HCT116 (cell line): ENCODE data around the gene FTO. TPM values are rescaled to one million over a fixed set of nuclear protein-coding genes. Genes with fewer than 3 reads are reported as not detected.

ENCODE experiments used
- ATAC-seq: fragments of 200-7000 bp; cut with Tn5 transposase; 2 replicates; pipeline ENCODE4 v1.9.1; 2020; ENCODE audit warnings: mild to moderate bottlenecking, moderate library complexity
- BruUV-seq: library from RNA; stranded (reverse); fragments of 400-500 nt; replicated peaks from 2 replicates; lab custom pipeline; 2021; lab: Mats Ljungman, UMichigan
- CTCF ChIA-PET: fragments of 300-600 bp; sonication (Branson Sonifier 250); formaldehyde crosslinking; loops from one replicate; lab custom pipeline; 2021; ENCODE audit warnings: antibody characterized with exemption; lab: Charles Lee
- POLR2A ChIA-PET: fragments of 300-600, 350-600 bp; sonication (Branson Sonifier 250); formaldehyde crosslinking; loops from one replicate; lab custom pipeline; 2021; ENCODE audit warnings: antibody characterized with exemption; lab: Charles Lee
- RAD21 ChIA-PET, 2 experiments: fragments of 300-600 bp; sonication (Branson Sonifier 250); formaldehyde crosslinking; loops; one replicate each; lab custom pipeline; 2023; ENCODE audit warnings: low total read pairs in 2 of 2; ENCODE audit not compliant: uncharacterized antibody in 2 of 2, unreplicated experiment in 2 of 2, low non-redundant PET in 1 of 2; lab: Charles Lee
- DNase-seq: peaks from one replicate; pipeline ENCODE4 v3.0.0-alpha.2; 2010; ENCODE audit warnings: low read depth, low spot score
- H2AFZ ChIP-seq: fragments of 200-600 bp; shearing (Covaris generic), sonication (generic); 2 replicates; pipeline ENCODE4 v1.6.1; 2017; ENCODE audit warnings: low read depth, mixed run types, mixed read lengths, antibody characterized with exemption, low read length; ENCODE audit not compliant: poor library complexity, severe bottlenecking
- H3K27ac ChIP-seq: 2 replicates; pipeline ENCODE4 v1.5.1; 2012; ENCODE audit warnings: low read depth, low read length
- H3K27me3 ChIP-seq: fragments of 200-600 bp; sonication (generic); 2 replicates; pipeline ENCODE4 v1.6.1; 2016; ENCODE audit warnings: mixed run types, low read length, mixed read lengths; ENCODE audit not compliant: insufficient read depth
- H3K36me3 ChIP-seq, 2 experiments: fragments of 200-500 bp in 1 of 2; fragments of 200-600 bp in 1 of 2; sonication (Bioruptor generic) in 1 of 2; sonication (generic) in 1 of 2; 2 replicates each; pipeline versions ENCODE4 v1.5.1 to v1.6.1; 2014 to 2016; ENCODE audit warnings: low read length in 2 of 2, inconsistent platforms in 1 of 2, mixed read lengths in 1 of 2, mixed run types in 1 of 2; ENCODE audit not compliant: insufficient read depth in 2 of 2, control insufficient read depth in 1 of 2
- H3K4me1 ChIP-seq, 2 experiments: fragments of 200-600 bp in 1 of 2; sonication (generic) in 1 of 2; 2 replicates each; pipeline versions ENCODE4 v1.5.1 to v1.6.1; 2012 to 2017; ENCODE audit warnings: low read length in 2 of 2, inconsistent platforms in 1 of 2, mild to moderate bottlenecking in 1 of 2, mixed read lengths in 1 of 2, mixed run types in 1 of 2, moderate library complexity in 1 of 2; ENCODE audit not compliant: insufficient read depth in 2 of 2, control insufficient read depth in 1 of 2
- H3K4me2 ChIP-seq: fragments of 200-600 bp; sonication (generic); 2 replicates; pipeline ENCODE4 v1.6.1; 2017; ENCODE audit warnings: mixed run types, low read length, mixed read lengths
- H3K4me3 ChIP-seq, 2 experiments: fragments of 200-600 bp in 1 of 2; sonication (generic) in 1 of 2; replicated peaks in 1 of 2; 2 replicates each; pipeline ENCODE4 v1.5.1; 2011 to 2016; ENCODE audit warnings: low read length in 2 of 2, control low read depth in 1 of 2, low read depth in 1 of 2, mild to moderate bottlenecking in 1 of 2, mixed read lengths in 1 of 2, mixed run types in 1 of 2
- H3K79me2 ChIP-seq: fragments of 200-600 bp; sonication (generic); 2 replicates; pipeline ENCODE4 v1.6.1; 2017; ENCODE audit warnings: mild to moderate bottlenecking, mixed run types, low read length, moderate library complexity, mixed read lengths; ENCODE audit not compliant: insufficient read depth
- H3K9ac ChIP-seq: fragments of 200-600 bp; sonication (generic); 2 replicates; pipeline ENCODE4 v1.6.1; 2016; ENCODE audit warnings: low read length, mixed read lengths
- H3K9me2 ChIP-seq: fragments of 200-600 bp; sonication (generic), shearing (Covaris generic); 2 replicates; pipeline ENCODE4 v1.6.1; 2017; ENCODE audit warnings: mixed run types, mild to moderate bottlenecking, moderate library complexity; ENCODE audit not compliant: insufficient read depth
- H3K9me3 ChIP-seq, 2 experiments: fragments of 200-500 bp in 1 of 2; fragments of 200-600 bp in 1 of 2; sonication (Bioruptor generic) in 1 of 2; sonication (generic) in 1 of 2; 2 replicates each; pipeline ENCODE4 v1.6.1; 2014 to 2017; ENCODE audit warnings: low read length in 2 of 2, mixed read lengths in 2 of 2, inconsistent platforms in 1 of 2, low read depth in 1 of 2, mild to moderate bottlenecking in 1 of 2, mixed run types in 1 of 2, moderate library complexity in 1 of 2; ENCODE audit not compliant: control insufficient read depth in 1 of 2, insufficient read depth in 1 of 2
- H4K20me1 ChIP-seq: fragments of 200-600 bp; sonication (generic), shearing (Covaris generic); 2 replicates; pipeline ENCODE4 v1.6.1; 2017; ENCODE audit warnings: mixed run types, mild to moderate bottlenecking, moderate library complexity; ENCODE audit not compliant: insufficient read depth
- ELF1 ChIP-seq: IDR thresholded peaks from 2 replicates; pipeline ENCODE4 v1.6.1; 2012; ENCODE audit warnings: low read depth, borderline replicate concordance
- EZH2 ChIP-seq: fragments of 200-600 bp; sonication (generic); IDR thresholded peaks from 2 replicates; pipeline ENCODE4 v1.6.1; 2017; ENCODE audit warnings: antibody characterized with exemption, mixed run types
- FOSL1 ChIP-seq: IDR thresholded peaks from 2 replicates; pipeline ENCODE4 v1.6.1; 2012; ENCODE audit warnings: low read depth
- RAD21 ChIP-seq: IDR thresholded peaks from 2 replicates; pipeline ENCODE4 v1.6.1; 2012; ENCODE audit warnings: low read depth, mild to moderate bottlenecking
- SIN3A ChIP-seq: IDR thresholded peaks from 2 replicates; pipeline ENCODE4 v1.6.1; 2012; ENCODE audit warnings: low read depth
- SP1 ChIP-seq: IDR thresholded peaks from 2 replicates; pipeline ENCODE4 v1.6.1; 2012; ENCODE audit warnings: low read depth
- intact Hi-C: fragments of 100-400 bp; cut with micrococcal nuclease; formaldehyde crosslinking; loops from 2 replicates; pipeline ENCODE4 v1.10.0; 2022
- total RNA-seq: library from RNA; stranded (reverse); gene quantifications from one replicate; pipeline ENCODE4 v1.2.1, GENCODE V29; 2021; ENCODE audit not compliant: unreplicated experiment

Gene FTO
- total RNA-seq, 1 experiment from 2014 or later: 55.2 TPM

DNA sequence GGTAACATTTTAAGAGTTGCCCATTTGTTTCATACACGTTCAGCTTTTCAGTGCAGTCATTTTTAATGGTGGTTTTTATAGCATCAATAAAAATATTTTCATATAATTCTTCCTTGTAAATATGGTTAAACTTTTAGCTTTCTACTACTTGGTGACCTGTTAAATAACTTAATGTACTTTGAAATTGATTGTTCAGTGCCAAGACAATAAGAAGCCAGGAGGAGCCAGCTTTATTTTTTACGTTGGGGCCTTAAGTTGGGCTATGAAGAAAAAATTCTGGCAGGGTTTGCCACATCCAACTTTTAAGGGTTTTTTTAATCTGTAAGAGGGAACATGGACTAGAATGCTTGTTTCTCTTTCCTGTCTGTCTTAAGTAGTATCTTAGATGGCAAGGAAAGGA, 284.2 kb downstream of the FTO start:
- no peak overlapping the region for H3K4me3 ChIP-seq
- H3K9ac ChIP-seq: no peak overlapping the region
- intact Hi-C loops: no loop called here
- H3K4me1 ChIP-seq: peaks cover 0 to 2% of the 10 kb centered on the region in 2 experiments; a peak in 1 of 4 replicates
- H3K9me2 ChIP-seq: no peaks in the 10 kb centered on the region
- ChIA-PET POLR2A (no interaction called here), CTCF (no interaction called here), RAD21 (no interaction called here)
- no peak overlapping the region for H3K4me2 ChIP-seq
- no peak for DNase-seq
- TF ChIP-seq SIN3A (no peak), EZH2 (no peak), FOSL1 (no peak), RAD21 (no peak)
- no TSS peak for BruUV-seq
- H3K79me2 ChIP-seq: no peaks in the 10 kb centered on the region
- no peaks in the 10 kb centered on the region for H4K20me1 ChIP-seq
- H3K27me3 ChIP-seq: no peaks in the 10 kb centered on the region
- H2AFZ ChIP-seq: no peak overlapping the region
- no peaks in the 10 kb centered on the region for H3K36me3 ChIP-seq
- no peak for ATAC-seq
- H3K9me3 ChIP-seq: no peaks in the 10 kb centered on the region
- H3K27ac ChIP-seq: no peak overlapping the region

GRCh38 chr16:53989597-53989996, 285.6 kb downstream of the FTO start:
- Histone ChIP-seq H3K27me3 (no peaks in the 10 kb centered on the region), H3K4me2 (no peak overlapping the region), H4K20me1 (no peaks in the 10 kb centered on the region), H3K4me1 (peaks cover 0 to 2% of the 10 kb centered on the region in 2 experiments; a peak in 1 of 4 replicates), H3K9me2 (no peaks in the 10 kb centered on the region), H3K9ac (no peak overlapping the region), H3K4me3 (no peak overlapping the region), H2AFZ (no peak overlapping the region), H3K9me3 (no peaks in the 10 kb centered on the region), H3K79me2 (no peaks in the 10 kb centered on the region), H3K27ac (no peak overlapping the region), H3K36me3 (no peaks in the 10 kb centered on the region)
- ATAC-seq (no peak), DNase-seq (no peak)
- ChIA-PET RAD21 (no interaction called here), POLR2A (no interaction called here), CTCF (no interaction called here)
- no peak for TF ChIP-seq ELF1
- no peak for TF ChIP-seq SP1
- no TSS peak for BruUV-seq
- intact Hi-C loops: no loop called here
